Stimulated activated CD8-positive, alpha-beta memory T cell treated with anti-CD3 and anti-CD28 coated beads, Interleukin-15, amount 100 ng/mL, for 4 hours (primary cell): ENCODE measurements around the gene TCN2.
A peak's percentile ranks its signal among the peaks of the same experiment; 100 is the strongest.
"Not testable (repeated sequence)": the region's sequence is repeated elsewhere in the genome, so short reads cannot be mapped to it uniquely, and the experiment has no call there.

ENCODE experiments used
- DNase-seq, 2 donors: peaks; one replicate each; pipeline ENCODE4 v3.0.0-alpha.2; 2020; ENCODE audit warnings: low read depth in 2 of 2

The TCN2 gene

DNA sequence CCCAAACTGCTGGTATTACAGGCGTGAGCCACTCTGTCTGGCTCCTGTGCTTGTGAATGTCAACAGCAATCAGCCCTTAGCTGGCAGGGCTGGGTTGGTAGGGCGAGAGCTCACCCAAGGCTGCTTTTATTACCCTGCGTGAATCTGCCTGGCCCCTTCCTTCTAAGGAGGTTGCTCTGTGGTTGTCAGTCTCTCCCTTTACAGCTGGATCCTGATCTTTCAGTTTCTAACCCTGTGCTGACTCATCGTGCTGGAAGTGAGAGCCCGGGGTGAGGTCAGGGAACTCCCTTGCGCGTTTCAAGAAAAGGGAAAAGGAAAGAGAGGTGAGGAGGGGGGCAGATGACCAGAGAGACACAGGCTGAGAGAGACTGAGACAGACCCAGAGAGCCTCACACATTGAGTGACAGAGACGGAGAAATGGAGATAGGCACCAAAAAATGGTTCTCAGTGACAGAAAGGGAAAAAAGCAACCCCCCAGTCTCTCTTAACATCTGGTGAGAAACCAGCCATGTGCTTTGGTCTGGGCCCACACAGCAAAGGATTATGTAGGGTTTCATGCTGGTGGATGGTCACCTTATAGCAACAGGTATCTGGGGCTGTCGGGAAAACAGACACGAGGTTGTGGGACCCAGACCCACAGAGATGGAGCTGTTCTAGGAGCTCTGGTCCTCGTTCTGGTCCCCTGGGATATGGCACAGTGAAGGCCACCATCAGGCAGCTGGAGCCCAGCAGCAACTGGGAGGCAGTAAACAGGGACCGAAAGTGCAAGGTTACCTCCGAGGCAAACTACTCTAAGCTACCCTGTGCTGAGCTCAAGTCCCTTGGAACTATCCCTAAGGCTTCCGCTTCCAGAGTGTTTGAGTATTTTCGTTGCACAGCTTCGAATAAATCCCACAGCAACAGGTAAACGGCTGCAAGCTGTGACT, 2.5 kb downstream of the TCN2 start:
- DNase-seq = no peak

DNA sequence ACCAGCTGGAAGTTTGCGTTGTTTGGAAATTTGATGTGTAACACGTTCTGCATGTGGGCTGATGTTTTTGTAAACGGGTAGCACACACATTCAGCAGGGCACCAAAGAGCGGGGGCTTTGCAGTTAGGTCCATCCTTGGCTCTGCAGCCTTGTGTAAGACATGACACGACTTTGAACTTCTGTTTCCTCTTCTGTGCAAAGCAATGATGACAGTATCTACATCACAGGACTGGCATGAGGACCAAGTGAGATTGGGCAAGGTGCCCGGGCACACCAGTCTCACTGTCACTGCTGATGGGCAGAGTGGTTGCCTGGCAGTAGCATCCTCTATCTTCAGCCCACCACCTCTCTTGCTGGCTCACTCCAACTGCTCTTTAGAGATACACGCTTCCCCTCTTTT, 3.3 kb downstream of the TCN2 start:
- DNase-seq = no peak

DNA sequence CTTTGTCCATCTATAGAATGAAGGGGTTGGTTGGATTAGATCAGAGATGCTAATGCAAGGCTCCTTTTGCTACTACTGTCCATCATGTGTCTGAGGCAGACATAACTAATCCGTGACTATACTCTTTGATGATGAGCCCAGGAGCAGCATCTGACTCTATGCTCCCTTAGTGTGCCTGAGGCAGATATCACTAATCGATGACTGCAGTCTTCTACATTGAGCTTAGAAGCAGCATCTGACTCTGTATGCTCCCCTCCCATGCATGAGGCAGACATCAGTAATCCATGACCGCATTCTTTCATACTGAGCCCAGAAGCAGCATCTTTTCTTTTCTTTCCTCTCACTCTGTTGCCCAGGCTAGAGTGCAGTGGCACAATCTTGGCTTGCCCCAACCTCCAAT, 4.2 kb downstream of the TCN2 start:
- no peak for DNase-seq

DNA sequence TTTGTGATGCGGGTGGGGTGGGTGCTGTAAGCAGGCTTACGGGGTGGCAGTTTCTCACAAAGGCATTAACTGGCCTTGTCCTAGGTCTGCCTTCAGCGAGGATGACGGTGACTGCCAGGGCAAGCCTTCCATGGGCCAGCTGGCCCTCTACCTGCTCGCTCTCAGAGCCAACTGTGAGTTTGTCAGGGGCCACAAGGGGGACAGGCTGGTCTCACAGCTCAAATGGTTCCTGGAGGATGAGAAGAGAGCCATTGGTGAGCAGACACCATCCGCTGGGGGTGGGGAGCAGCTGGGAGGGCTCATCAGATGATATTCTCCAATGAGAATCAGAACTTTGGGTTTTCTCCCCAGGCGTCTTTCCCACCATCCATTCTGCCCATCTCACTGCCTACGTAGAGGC, 5.8 kb downstream of the TCN2 start:
- DNase-seq = no peak

DNA sequence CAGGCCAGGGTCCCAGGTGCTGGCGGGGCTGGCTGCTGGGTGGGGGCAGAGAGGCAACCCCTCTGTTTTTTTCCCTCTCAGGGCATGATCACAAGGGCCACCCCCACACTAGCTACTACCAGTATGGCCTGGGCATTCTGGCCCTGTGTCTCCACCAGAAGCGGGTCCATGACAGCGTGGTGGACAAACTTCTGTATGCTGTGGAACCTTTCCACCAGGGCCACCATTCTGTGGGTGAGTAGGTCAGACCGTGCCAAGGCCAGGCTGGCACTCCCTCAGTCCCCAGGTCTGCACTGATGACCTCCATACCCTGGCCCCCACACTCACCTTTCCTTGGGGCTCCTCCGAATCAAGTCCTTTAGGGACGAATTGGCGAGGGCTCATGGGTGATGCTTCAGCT, 7.3 kb downstream of the TCN2 start:
- no peak for DNase-seq

DNA sequence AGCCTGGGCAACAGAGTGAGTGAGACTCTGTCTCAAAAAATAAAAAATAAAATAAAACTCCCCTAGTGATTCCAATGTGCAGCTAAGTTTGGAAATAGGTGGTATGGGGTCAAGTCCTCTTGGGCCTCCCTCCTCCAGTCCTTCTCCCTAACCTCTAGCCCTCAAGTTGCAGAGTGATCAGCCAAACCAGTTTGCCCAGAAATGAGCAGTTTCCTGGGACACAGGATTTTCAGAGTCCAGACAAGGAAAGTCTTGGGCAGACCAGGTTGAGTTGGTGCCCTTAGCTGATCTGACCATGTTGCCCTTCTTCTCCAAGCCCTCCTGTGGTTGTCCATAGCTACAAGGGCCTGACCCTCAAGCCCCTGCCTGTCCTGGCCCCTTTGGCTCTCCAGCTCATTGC, 7.9 kb downstream of the TCN2 start:
- no peak for DNase-seq

DNA sequence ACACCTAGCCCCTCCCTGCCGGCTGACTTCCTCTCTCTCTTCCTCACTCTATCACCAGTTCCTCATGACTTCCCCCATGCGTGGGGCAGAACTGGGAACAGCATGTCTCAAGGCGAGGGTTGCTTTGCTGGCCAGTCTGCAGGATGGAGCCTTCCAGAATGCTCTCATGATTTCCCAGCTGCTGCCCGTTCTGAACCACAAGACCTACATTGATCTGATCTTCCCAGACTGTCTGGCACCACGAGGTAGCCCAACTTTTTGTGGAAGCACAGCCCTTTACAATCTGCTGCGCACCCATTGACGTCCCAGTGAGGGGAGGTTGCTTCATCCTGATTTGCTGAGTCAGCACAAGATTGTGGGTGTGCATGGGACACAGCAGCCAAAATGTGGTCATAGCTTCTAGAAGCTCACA, 8.6 kb downstream of the TCN2 start:
- no peak for DNase-seq

DNA sequence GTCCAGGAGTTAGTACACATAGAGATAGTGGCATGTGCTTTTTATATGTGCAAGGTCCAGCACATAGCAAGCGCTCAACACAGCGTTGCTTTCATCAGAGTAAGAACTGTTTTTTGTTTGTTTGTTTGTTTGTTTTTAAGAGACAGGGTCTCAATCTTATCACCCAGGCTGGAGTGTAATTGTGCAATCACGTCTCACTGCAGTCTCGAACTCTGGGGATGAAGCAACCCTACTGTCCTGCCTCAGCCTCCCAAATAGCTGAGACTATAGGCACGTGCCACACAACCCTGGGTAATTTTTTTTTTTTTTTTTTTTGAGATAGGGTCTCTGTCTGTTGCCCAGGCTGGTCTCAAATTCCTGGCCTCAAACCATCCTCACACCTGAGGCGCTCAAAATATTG, 10.8 kb downstream of the TCN2 start:
- no peak for DNase-seq

DNA sequence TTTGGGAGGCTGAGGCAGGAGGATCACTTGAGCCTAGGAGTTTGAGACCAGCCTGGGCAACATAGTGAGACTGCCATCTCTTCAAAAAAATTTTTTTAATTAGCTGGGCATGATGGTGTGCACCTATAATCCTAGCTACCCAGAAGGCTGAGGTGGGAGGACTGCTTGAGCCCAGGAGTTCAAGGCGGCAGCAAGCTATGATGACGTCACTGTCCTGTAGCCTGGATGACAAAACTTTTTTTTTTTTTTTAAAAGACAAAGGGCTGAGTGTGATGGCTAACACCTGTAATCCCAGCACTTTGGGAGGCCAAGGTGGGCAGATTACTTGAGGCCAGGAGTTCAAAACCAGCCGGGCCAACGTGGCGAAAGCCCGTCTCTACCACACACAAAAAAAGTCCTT, 12.9 kb downstream of the TCN2 start:
- DNase-seq = not testable (repeated sequence)

DNA sequence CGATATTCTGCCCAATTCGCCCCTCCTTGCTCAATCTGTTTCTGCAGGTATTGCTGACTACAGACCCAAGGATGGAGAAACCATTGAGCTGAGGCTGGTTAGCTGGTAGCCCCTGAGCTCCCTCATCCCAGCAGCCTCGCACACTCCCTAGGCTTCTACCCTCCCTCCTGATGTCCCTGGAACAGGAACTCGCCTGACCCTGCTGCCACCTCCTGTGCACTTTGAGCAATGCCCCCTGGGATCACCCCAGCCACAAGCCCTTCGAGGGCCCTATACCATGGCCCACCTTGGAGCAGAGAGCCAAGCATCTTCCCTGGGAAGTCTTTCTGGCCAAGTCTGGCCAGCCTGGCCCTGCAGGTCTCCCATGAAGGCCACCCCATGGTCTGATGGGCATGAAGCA, 19.4 kb downstream of the TCN2 start:
- no peak for DNase-seq

DNA sequence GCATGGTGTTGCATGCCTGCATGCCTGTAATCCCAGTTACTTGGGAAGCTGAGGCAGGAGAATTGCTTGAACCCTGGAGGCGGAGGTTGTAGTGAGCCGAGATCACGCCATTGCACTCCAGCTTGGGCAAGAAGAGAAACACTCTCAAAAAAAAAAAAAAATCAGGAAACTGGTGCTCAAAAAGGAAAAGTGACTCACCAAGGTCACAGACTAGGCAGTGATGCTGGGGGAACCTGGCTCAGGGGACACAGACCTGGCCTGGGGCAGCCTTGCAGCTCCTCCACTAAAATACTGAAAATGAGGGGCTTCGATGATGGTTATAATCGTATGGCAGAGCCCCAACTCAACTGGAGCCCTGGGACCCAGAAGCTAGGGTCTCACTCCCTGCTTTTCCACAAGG, 20.5 kb downstream of the TCN2 start:
- DNase-seq = no peak

DNA sequence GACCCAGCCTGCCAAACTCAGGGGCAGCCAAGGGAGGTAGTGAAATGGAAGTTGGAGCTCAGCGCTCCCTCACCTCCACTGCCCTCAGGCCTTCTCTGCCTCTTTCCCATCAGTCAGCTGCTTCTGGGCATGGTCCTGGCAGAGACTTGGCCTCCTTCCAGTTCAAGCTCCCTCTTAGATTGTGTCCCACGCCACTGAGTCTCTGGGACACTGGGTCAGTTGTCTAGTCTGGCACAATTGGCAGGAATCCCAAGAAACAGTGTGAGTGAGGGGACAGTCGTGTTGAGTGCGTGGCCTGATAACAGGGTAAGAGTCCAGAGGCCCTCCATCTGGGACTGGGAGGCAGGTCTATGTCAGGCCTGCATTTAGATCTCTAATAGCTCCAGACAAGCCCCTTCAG, 21.5 kb downstream of the TCN2 start:
- no peak for DNase-seq

DNA sequence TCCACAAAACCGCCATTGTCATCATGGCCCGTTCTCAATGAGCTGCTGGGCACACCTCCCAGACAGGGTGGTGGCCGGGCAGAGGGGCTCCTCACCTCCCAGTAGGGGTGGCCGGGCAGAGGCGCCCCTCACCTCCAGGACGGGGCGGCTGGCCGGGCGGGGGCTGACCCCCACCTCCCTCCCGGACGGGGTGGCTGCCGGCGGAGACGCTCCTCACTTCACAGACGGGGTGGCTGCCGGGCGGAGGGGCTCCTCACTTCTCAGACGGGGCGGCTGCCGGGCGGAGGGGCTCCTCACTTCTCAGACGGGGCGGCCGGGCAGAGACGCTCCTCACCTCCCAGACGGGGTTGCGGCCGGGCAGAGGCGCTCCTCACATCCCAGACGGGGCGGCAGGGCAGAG, 24.5 kb downstream of the TCN2 start:
- not testable (repeated sequence) for DNase-seq

DNA sequence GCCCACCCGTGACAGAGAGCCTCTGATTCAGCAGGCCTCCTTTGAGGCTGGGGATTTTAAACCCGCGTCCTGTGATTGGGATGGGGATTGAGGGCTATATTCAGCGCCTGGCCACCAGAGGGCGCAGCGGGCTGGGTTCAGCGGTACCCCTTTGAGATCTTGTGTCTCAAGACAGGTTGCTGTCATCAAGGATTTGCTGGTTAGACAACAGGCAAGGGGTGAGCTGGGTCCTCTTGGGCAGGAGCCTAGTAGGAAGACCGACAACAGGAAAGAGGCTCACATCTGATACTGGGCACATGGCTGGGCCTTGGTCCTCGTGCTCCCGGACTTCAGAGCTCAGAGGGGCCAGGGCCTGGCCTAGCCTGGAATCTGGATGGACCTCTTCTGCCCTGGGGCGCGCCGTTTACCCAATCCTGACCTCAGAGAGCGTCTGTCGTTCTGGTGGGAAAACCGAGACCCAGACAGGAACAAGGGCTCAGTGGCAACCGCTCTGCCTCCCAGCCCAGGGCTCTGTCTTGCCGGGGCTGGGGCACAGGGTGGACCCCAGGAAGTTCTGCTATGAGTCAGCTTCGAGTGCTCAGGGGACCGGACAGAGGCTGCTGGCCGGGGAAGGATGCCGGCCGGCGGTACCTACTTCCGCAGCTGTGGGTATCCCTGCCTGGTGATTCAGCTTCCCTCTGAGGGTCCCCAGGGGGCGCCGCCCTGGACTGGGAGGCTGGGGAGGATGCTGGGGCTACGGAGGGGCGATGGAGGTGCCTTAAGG, 27.7 kb downstream of the TCN2 start:
- peak; percentile 74 to 79 for DNase-seq

DNA sequence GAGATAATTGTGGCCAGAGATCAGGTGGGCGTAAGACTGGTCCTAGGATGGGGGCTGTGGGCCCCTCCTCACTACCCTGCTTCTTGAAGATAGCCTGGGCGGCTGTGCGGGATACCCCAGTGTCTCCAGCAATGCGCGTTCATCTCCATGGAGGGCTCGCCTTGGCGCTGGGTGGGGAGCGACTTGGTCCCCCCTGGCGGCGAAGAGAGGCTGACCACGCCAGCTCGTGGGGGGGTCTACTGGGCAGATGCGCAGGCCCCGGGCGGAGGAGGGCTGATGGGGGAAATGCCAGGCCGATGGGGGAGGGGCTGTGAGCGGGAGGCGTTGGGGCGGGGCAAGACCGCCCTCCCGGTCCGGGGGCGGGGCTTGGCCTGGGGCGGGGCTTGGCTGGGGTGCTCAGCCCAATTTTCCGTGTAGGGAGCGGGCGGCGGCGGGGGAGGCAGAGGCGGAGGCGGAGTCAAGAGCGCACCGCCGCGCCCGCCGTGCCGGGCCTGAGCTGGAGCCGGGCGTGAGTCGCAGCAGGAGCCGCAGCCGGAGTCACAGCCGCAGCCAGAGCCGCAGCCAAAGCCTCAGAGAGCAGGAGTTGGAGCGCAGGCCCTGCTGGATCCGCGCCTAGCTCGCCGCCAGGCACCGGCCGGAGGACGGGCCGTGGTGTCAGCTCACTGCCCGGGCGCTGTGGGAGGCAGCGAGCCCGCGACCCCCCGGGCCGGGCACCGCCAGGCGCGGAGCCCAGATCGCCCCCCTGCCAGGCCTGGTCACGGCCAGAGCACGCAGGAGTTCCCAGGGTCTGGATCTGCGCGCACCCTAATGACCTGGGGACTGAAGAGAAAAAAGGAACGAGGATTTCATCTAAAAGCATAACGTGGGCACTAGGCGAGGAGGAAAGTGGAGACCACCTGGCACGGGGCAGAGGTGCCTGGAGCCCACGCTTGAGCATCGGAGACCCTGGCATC, 28.6 kb downstream of the TCN2 start, which contains the start of gene SLC35E4:
Gene SLC35E4, plus strand, starts transcription at position 509 of the 953 bp plus-strand sequence. CDS start 670 bp downstream, outside the sequence.
- peak; percentile 89 to 93 for DNase-seq

DNA sequence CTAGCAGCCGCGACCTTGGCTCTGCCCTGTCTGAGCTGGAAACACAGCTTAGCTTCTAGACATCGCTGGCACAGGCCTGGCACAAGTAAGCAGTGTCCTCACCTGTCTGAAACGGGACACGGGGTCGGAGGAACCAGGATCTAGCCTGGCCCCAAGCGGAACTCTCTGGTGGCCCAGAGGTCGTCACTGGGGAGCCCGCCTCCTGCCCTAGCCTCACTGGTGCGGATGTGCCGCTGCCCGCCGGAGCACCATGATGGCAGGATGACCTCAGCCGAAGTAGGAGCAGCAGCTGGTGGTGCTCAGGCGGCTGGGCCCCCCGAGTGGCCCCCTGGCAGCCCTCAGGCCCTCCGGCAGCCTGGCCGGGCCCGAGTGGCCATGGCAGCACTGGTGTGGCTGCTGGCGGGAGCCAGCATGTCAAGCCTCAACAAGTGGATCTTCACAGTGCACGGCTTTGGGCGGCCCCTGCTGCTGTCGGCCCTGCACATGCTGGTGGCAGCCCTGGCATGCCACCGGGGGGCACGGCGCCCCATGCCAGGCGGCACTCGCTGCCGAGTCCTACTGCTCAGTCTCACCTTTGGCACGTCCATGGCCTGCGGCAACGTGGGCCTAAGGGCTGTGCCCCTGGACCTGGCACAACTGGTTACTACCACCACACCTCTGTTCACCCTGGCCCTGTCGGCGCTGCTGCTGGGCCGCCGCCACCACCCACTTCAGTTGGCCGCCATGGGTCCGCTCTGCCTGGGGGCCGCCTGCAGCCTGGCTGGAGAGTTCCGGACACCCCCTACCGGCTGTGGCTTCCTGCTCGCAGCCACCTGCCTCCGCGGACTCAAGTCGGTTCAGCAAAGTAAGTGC, 29.5 kb downstream of the TCN2 start:
- no peak for DNase-seq

DNA sequence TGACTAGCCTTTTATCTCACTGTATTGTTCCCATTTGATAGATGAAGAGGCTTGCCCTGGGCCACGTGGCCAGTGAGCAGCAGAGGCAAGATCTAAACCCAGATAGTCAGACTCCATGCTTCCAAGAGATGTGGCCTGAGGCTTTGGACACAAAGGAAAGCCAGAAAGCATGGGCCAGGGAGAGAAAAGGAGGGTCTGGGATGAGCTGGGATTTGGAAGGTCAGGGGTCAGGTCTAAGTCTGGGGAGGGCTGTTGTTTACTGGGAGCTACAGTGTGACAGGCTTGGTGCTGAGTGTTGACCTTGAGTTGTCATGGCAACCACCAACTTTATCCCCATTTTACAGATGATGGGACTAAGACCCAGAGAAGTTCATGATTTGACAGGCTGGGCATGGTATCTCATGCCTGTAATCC, 30.7 kb downstream of the TCN2 start:
- DNase-seq = no peak

DNA sequence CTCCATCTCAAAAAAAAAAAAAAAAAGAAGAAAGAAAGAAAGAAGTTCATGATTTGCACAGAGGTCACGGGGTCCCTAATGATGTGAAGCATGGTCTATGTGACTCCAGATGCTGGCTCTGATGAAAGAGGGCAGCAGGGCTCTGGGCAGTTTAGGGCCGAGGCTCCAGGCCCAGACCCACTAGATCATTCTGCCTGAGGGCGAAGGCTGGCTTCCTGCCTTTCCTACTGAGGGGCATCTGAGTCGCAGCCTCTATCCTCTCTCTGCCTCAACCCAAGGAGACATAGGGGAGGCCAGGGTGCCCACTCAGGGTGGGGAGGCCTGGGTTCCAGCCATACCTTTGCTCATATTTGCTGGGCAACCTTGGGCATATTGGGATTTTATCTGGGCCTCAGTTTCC, 33.4 kb downstream of the TCN2 start:
- DNase-seq = no peak

DNA sequence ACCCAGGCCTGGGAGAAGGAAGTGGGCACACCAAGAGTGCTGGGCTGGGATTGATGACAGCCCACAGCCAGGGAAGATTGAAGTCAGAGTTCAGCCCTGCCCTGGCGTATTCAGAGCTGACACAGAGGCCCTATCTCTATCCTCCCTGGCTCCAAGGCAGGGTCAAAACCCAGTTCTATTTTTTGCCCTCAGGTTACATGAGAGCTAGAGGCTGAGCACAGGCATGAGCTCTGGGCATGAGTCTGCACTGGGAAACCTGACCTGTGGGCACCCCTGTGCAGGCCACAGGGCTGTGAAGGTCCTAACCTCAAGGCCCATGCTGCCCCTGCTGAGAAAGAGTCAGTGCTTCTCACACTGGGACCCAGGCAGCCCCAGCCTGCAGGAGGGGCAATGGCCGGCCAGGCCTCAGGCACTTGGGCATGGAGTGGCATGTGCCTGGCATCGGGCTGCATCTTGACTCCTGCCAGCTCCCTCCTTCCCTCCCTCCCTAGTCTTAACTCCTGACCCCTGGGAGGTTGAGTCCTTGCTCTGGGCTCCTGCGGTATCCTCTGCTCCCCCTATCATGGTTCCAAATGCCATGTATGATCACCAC, 34.0 kb downstream of the TCN2 start:
- DNase-seq = no peak
